Measurements from ENCODE around the gene GALNT2.

DNA sequence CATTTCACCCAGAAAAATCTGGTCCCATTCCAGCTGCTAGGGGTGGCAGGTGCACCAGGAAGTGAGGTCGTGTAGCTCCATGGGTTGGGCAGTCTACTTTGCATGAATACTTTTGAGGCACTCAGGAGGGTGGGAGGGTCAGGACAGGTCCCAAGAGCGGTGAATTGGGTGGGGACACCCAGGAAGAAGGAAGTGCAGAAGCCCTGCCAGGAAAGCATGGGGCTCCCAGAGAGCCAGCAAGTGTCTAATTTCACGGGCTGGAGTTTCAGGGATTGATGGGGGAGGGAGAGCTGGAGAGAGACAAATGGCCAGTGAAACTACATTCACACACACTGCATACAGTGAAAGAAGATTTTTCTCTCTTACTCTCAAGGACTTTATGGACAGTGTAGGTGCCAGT is 137.8 kb downstream of the GALNT2 start:
- TF ChIP-seq, protein P1, sequence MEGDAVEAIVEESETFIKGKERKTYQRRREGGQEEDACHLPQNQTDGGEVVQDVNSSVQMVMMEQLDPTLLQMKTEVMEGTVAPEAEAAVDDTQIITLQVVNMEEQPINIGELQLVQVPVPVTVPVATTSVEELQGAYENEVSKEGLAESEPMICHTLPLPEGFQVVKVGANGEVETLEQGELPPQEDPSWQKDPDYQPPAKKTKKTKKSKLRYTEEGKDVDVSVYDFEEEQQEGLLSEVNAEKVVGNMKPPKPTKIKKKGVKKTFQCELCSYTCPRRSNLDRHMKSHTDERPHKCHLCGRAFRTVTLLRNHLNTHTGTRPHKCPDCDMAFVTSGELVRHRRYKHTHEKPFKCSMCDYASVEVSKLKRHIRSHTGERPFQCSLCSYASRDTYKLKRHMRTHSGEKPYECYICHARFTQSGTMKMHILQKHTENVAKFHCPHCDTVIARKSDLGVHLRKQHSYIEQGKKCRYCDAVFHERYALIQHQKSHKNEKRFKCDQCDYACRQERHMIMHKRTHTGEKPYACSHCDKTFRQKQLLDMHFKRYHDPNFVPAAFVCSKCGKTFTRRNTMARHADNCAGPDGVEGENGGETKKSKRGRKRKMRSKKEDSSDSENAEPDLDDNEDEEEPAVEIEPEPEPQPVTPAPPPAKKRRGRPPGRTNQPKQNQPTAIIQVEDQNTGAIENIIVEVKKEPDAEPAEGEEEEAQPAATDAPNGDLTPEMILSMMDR (IDR thresholded peaks at IDR 0.05; ENCODE audit: borderline replicate concordance, extremely low read depth, low read length, poor library complexity, severe bottlenecking), result no peak
- TF ChIP-seq EZH2 (IDR thresholded peaks at IDR 0.05; ENCODE audit: borderline replicate concordance, low read depth, low read length, severe bottlenecking), result no peak

Data from DND-41 (cell line).